Measurements from ENCODE around the gene C5AR1. TPM values are rescaled to one million over a fixed set of nuclear protein-coding genes. Genes with fewer than 3 reads are reported as not detected.
"Not testable (repeated sequence)": the region's sequence is repeated elsewhere in the genome, so short reads cannot be mapped to it uniquely, and the experiment has no call there.

The C5AR1 gene
- total RNA-seq, 1 experiment from 2014 or later, result 0.92 TPM

DNA sequence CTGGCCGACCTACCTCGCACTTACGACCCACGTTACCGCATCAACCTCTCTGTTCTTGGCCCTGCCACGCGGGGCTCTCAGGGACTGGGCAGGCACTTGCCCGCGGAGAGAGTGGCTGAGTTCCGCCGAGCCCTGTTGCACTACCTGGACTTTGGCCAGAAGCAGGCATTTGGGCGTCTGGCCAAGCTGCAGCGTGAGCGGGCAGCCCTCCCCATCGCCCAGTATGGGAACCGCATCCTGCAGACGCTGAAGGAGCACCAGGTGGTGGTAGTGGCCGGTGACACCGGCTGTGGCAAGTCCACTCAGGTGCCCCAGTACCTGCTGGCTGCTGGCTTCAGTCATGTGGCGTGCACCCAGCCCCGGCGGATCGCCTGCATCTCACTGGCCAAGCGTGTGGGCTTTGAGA lies 43.6 kb downstream of the C5AR1 start:
- in situ Hi-C loops (cut with HindIII; ENCODE audit: low sequenced_read_pairs), result no loop called here
- DNase-seq (ENCODE audit: low spot score), result peak; percentile 53

DNA sequence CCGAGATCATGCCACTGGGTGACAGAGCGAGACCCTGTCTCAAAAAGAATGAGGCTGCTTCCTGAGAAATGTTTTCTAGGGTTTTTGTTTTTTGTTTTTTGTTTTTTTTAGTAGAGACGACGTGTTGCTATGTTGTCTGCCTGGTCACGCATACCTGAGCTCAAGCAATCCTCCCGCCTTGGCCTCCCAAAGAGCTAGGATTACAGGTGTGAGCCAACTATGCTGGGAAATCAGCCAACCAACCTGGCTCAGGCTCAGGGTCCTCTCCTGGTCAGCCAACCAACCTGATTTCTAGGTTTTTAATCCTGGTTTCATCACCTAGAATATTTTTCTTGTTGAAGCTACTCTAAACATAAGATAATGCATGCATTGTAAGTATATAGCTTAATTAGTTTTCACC lies 47.2 kb downstream of the C5AR1 start:
- in situ Hi-C loops (cut with HindIII; ENCODE audit: low sequenced_read_pairs), result no loop called here

DNA sequence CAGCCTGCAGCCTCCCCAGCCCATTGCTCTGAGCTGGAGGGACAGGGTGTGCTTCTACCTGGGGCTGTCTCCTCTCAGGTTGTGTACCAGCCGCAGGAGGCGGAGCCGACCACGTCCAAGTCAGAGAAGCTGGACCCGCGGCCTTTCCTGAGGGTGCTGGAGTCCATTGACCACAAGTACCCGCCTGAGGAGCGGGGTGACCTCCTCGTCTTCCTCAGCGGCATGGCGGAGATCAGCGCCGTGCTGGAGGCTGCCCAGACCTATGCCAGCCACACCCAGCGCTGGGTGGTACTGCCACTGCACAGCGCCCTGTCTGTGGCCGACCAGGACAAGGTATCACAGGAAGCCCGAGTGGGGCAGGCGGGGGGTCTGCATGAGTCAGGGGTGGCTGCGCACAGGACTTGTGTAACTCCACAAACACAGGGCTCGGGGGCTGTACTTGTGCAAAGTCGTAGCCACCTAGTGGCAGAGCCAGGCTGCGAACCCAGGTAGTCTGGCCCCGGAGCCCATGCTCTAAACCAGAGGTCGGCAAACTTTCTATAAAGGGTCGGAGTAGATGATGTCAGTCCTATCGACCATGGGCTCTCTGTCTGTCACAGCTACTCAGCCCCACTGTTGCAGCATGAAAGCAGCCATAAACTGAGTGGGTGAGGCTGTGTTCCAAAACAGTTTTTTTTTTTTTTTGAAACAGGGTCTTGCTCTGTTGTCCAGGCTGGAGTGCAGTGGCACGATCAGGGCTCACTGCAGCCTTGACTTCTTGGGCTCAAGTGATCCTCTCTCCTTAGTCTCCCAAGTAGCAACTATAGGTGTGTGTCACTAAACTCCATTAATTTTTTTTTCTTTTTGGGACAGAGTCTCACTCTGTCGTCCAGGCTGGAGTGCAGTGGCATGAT lies 48.4 kb downstream of the C5AR1 start:
- no peak for DNase-seq (ENCODE audit: low spot score)
- in situ Hi-C loops (cut with HindIII; ENCODE audit: low sequenced_read_pairs), result no loop called here

More for the DNA sequence above, 47.2 kb downstream of the C5AR1 start:
- DNase-seq (ENCODE audit: low spot score), result peak; percentile 48

DNA sequence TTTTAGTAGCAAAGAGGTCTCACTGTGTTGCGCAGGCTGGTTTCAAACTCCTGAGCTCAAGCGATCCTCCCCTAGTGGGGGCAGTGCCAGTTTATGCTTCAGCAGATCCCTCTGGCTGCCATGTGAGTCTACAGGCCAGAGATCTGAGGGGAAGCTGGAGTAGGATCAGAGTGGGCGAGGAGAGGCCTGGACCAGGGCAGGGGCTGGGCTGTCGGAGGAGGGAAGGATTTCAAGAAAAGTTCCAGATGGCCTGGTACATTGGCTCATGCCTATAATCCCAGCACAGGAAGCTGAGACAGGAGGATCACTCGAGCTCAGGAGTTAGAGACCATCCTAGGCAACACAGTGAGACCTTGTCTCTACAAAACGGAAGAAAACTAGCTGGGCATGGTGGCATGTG lies 49.3 kb downstream of the C5AR1 start:
- no peak for DNase-seq (ENCODE audit: low spot score)
- in situ Hi-C loops (cut with HindIII; ENCODE audit: low sequenced_read_pairs), result no loop called here

- in situ Hi-C loops (cut with HindIII; ENCODE audit: low sequenced_read_pairs), result no loop called here
- no peak for DNase-seq (ENCODE audit: low spot score)
Measured at GRCh38 chr19:47362321-47362720, 52.7 kb downstream of the C5AR1 start.

GRCh38 chr19:47363758-47364531 lies 54.3 kb downstream of the C5AR1 start:
- DNase-seq (ENCODE audit: low spot score), result no peak
- in situ Hi-C loops (cut with HindIII; ENCODE audit: low sequenced_read_pairs), result no loop called here

DNA sequence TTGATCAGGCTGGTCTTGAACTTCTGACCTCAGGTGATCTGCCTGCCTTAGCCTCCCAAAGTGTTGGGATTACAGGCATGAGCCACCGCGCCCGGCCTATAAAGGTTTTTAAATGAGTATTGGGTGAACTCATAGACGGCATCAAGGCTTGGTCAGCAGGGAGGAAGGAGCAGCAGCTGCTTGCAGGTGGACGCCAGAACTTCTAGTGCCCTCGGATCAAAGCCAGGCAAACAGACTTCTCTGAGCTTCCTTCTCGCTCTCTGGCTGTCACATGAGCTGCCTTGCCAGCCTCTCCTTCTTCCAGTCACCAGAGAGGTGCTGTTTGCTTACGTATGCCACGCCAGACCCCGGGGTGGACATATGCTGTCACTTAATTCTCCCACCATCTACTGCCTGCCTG lies 55.8 kb downstream of the C5AR1 start:
- in situ Hi-C loops (cut with HindIII; ENCODE audit: low sequenced_read_pairs), result not testable (repeated sequence)
- peak; percentile 80 for DNase-seq (ENCODE audit: low spot score)

GRCh38 chr19:47370045-47370611 lies 60.5 kb downstream of the C5AR1 start:
- in situ Hi-C loops (cut with HindIII; ENCODE audit: low sequenced_read_pairs), result no loop called here
- no peak for DNase-seq (ENCODE audit: low spot score)

GRCh38 chr19:47371261-47371660 lies 61.6 kb downstream of the C5AR1 start:
- DNase-seq (ENCODE audit: low spot score), result no peak
- in situ Hi-C loops (cut with HindIII; ENCODE audit: low sequenced_read_pairs), result no loop called here

Other genes starting within 250 kb of the C5AR1 start
- 12.4 and 16.8 TPM in 2 replicates for gene ZC3H4, start 196.1 kb upstream of the C5AR1 start, total RNA-seq (2014; rRNA removed; shearing (Covaris generic))
- gene SAE1, start 179.0 kb upstream of the C5AR1 start, total RNA-seq (2014; rRNA removed; shearing (Covaris generic)), result 603 and 649 TPM in 2 replicates
- 38.6 and 66.3 TPM in 2 replicates for gene BBC3, start 78.7 kb upstream of the C5AR1 start, total RNA-seq (2014; rRNA removed; shearing (Covaris generic))
- 16.5 and 22.2 TPM in 2 replicates for gene CCDC9, start 53.3 kb upstream of the C5AR1 start, total RNA-seq (2014; rRNA removed; shearing (Covaris generic))
- gene INAFM1, start 35.0 kb upstream of the C5AR1 start, total RNA-seq (2014; rRNA removed; shearing (Covaris generic)), result 7.0 and 11.0 TPM in 2 replicates
- not detected in 2 replicates for gene C5AR2, start 22.3 kb downstream of the C5AR1 start, total RNA-seq (2014; rRNA removed; shearing (Covaris generic))
- gene DHX34, start 39.5 kb downstream of the C5AR1 start, total RNA-seq (2014; rRNA removed; shearing (Covaris generic)), result 13.9 and 16.7 TPM in 2 replicates
- 114 and 148 TPM in 2 replicates for gene MEIS3, start 109.7 kb downstream of the C5AR1 start, total RNA-seq (2014; rRNA removed; shearing (Covaris generic))
- gene SLC8A2, start 162.0 kb downstream of the C5AR1 start, total RNA-seq (2014; rRNA removed; shearing (Covaris generic)), result 3.5 and 3.8 TPM in 2 replicates
- gene KPTN, start 174.4 kb downstream of the C5AR1 start, total RNA-seq (2014; rRNA removed; shearing (Covaris generic)), result 31.5 and 44.5 TPM in 2 replicates
- gene NAPA, start 205.2 kb downstream of the C5AR1 start, total RNA-seq (2014; rRNA removed; shearing (Covaris generic)), result 54.7 and 75.9 TPM in 2 replicates

Data from G401 (cell line).